ENCODE measurements around the gene KCNC2. TPM values are rescaled to one million over a fixed set of nuclear protein-coding genes. Genes with fewer than 3 reads are reported as not detected.

KCNC2 gene
- total and polyA plus RNA-seq, 9 of the 15 experiments (the other 6 are each of a cell fraction or from before 2014, with no cell fraction given), result not detected

GRCh38 chr12:75196408-75196807 lies 13.2 kb downstream of the KCNC2 start:
- H3K4me3 ChIP-seq, result no peak overlapping the region
- H3K27ac ChIP-seq (ENCODE audit: extremely low read depth, low read depth, low read length), result no peak overlapping the region
- BruUV-seq (replicated peaks), result no TSS peak
- DNase-seq (ENCODE audit: extremely low read depth in 1 of 4, low spot score in 3 of 4), result no peak
- H2AFZ ChIP-seq (ENCODE audit: low read depth, low read length), result no peak overlapping the region
- in situ Hi-C loops (cut with MboI) (no loop called here), intact Hi-C loops (cut with micrococcal nuclease) (no loop called here)
- H3K79me2 ChIP-seq (ENCODE audit: control insufficient read depth, insufficient read depth, low read length), result no peaks in the 10 kb centered on the region
- ChIA-PET CTCF (ENCODE audit: low intra/inter-chr PET ratio) (no interaction called here), POLR2A (no interaction called here)
- no peaks in the 10 kb centered on the region for H3K27me3 ChIP-seq (ENCODE audit: control insufficient read depth in 2 of 2, insufficient read depth in 2 of 2, low read length in 2 of 2)
- no peak overlapping the region for H3K4me2 ChIP-seq (ENCODE audit: insufficient read depth, low read length)
- H3K9me1 ChIP-seq (ENCODE audit: control insufficient read depth, insufficient read depth, low read length), result no peaks in the 10 kb centered on the region
- H3K9me3 ChIP-seq (replicated peaks; ENCODE audit: control insufficient read depth, insufficient read depth, low read depth, low read length), result no peaks in the 10 kb centered on the region
- no peaks in the 10 kb centered on the region for H3K4me1 ChIP-seq (replicated peaks in 1 of 2; ENCODE audit: control insufficient read depth in 2 of 2, insufficient read depth in 2 of 2, low read length in 2 of 2)
- H3K36me3 ChIP-seq (ENCODE audit: control insufficient read depth, insufficient read depth, low read length), result no peaks in the 10 kb centered on the region
- WGBS (ENCODE audit: insufficient coverage, low coverage, missing lambda C conversion rate), result 0% methylated on average over 3 of the region's 3 CpGs
- no peak overlapping the region for H3K9ac ChIP-seq (ENCODE audit: insufficient read depth in 1 of 2, low read depth in 2 of 2, low read length in 2 of 2)
- FAIRE-seq, result no peak
- no peaks in the 10 kb centered on the region for H4K20me1 ChIP-seq (replicated peaks; ENCODE audit: control insufficient read depth, insufficient read depth, low read length)
- ATAC-seq, result no peak
- no peak for TF ChIP-seq HIVEP1 (CRISPR knock-in tag; IDR thresholded peaks at IDR 0.05)
- no peak for TF ChIP-seq SMAD4 (CRISPR knock-in tag; conservative IDR thresholded peaks at IDR 0.05)
- no peak for TF ChIP-seq TRIM24 (IDR thresholded peaks at IDR 0.05)
- TF ChIP-seq DEAF1 (CRISPR knock-in tag; IDR thresholded peaks at IDR 0.05), result no peak
- no peak for TF ChIP-seq MITF (IDR thresholded peaks at IDR 0.05)
- TF ChIP-seq CREB5 (CRISPR knock-in tag; IDR thresholded peaks at IDR 0.05), result no peak
- TF ChIP-seq ATF1 (CRISPR knock-in tag; IDR thresholded peaks at IDR 0.05), result no peak
- TF ChIP-seq ATF1 (tag; IDR thresholded peaks at IDR 0.05), result no peak
- TF ChIP-seq ERF (CRISPR knock-in tag; IDR thresholded peaks at IDR 0.05), result no peak
- no peak for TF ChIP-seq NR2C1 (IDR thresholded peaks at IDR 0.05)
- TF ChIP-seq NR2C1 (tag; IDR thresholded peaks at IDR 0.05), result no peak
- TF ChIP-seq RAD51 (IDR thresholded peaks at IDR 0.05; ENCODE audit: borderline replicate concordance, low read depth), result no peak
- TF ChIP-seq DMBX1 (CRISPR knock-in tag; IDR thresholded peaks at IDR 0.05; ENCODE audit: borderline replicate concordance), result no peak
- no peak for TF ChIP-seq SMAD2 (IDR thresholded peaks at IDR 0.05; ENCODE audit: low read depth, low read length)
- TF ChIP-seq RREB1 (CRISPR knock-in tag; IDR thresholded peaks at IDR 0.05), result no peak
- TF ChIP-seq PTRF (tag; IDR thresholded peaks at IDR 0.05), result no peak
